Kidney glomerular epithelial cell (primary cell): Measurements from ENCODE around the gene NCKAP5.
A peak's percentile ranks its signal among the peaks of the same experiment; 100 is the strongest.

Source experiments
- DNase-seq: peaks from one replicate; lab custom pipeline; 2025; lab: John Stamatoyannopoulos, UW

Gene NCKAP5

DNA sequence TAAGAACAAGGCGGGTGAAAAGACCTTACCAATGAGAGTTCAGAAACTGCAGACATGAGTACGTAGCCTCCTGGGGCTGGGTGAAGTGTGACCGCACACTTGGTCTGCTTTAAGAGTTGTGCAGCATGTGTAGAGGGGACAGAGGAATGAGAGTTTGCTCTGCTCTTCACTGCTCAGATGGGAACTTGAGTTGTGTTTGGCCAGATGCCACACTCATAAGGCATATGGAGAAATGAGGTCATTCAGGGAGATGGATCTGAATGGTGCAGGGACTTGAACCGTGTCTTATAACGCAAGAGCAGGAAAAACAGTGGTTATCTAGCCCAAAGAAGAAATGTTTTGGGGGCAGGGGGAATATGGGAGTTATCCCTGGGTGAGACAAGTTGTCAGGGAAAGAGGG is 624.4 kb downstream of the NCKAP5 start:
- peak; percentile 77 for DNase-seq

DNA sequence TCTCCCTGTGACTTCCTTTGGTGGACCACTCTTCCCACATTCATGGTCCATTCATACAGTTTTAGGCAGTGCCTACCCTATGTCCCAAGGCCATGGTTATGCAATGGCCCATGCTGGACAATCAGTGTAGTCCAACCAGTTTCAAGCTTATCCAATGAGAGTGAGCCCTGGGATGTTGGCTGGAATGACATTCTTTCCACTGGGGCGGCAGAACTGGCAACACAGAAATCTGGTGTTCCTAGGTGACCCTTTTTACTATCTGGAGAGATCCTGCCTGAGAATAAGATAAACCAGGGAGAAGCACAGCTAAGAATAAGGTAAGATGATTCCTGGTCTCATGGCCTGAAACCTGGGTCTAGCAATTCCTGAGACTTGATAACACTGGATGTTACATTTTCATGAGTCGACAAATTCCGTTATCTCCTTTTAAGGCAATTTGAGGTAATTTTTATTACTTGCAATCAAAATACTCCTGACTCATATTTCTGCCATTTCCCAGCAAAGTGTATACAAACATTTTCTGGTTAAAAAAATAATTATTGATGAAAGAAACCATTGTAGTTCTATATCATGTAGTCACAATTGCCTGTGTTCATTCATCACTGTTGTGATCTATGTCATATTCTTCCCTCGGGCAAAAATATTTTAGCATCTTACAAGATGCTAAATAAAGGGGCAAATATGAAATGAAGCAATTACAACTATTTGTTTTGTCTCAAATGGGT is 626.8 kb downstream of the NCKAP5 start:
- DNase-seq, result no peak

DNA sequence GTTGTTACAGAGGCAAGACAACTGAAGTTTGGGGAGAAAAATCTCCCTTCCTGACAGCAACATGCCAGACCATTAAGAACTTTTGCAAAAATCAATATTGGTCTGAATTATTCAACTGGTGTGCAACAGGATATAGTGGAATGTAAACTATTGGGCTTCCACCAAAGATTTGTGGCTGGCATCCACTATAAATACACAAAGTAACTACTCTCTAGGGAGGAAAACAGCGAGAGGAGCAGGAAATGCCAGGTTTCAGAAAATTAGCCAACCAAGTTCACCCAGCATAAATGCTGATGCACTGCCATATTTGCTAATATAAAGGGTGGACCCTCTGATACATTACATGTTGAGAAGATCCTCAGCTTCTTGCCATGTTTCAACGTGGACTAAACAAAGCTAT is 630.6 kb downstream of the NCKAP5 start:
- DNase-seq, result no peak

DNA sequence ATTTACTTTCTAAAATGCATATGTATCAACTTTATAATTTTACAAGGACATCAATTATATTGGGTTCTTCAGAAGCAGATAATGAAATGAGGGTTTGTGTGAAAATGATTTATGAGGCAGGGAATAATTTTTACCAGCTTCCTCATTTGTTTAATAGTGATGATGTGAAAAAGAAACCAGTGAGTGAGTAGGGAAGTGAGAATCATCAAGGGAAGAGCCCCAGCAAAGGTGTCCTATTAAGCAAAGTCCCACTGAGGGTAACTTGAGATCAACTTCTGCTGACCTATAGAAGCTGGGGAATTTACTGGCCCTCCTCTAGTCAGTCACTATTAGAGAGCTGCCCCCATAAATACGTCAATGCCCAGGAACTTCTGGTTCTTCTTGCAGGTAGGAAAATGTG is 631.5 kb downstream of the NCKAP5 start:
- no peak for DNase-seq

DNA sequence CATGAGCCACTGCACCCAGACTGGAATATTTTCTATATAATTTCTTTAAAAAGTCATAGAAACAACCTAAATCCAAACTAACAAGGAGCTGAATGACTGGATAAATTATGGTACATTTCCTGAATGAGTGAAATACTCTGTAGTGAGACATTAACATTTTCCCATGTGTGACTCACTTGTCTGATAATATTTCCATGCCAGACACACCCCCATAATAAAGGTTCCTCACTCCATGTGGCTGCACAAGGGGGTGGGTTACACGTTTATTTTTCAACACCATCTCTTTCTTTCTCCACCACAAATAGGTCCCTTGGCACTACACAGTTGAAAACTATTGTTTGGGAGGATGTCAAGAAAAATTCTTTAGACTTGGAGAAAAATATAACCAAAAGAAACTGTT is 632.0 kb downstream of the NCKAP5 start:
- peak; percentile 7 for DNase-seq

DNA sequence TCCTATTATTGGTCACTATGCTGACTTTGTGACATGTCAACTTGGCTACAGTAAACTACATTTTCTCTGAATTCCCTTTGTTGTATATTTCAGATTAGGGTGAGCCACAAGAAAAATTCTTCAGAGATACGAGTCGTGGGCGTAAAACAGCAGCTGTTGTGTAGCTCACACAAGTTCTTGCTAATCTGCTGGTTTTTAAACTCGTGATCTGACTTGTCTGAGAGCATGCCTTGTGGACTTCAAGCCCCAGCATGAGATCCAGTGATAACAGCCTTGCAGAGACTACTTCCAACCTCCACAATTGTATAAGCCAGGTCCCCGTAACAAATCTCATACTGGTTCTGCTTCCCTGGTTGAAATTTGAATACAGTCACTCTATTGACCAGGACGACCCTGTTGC is 638.5 kb downstream of the NCKAP5 start:
- DNase-seq, result no peak

DNA sequence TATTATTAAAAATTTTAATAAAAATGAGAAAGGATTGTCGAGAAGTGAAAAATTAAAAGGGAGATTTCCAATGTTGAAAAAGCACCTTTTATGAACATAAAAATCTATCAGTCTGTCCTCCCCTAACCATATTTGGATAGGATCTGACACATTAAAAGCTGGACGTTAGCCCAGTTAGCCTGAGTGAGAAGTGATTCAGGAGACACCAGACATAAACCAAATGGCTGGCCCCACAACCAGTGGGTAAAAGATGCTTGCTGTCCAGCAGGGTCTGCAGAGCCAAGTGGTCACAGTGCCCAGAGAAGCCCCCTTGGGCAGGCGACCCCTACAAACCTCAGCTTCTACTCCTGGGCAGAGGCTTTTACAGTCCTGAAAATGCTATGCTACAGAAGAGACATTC is 644.5 kb downstream of the NCKAP5 start:
- no peak for DNase-seq

DNA sequence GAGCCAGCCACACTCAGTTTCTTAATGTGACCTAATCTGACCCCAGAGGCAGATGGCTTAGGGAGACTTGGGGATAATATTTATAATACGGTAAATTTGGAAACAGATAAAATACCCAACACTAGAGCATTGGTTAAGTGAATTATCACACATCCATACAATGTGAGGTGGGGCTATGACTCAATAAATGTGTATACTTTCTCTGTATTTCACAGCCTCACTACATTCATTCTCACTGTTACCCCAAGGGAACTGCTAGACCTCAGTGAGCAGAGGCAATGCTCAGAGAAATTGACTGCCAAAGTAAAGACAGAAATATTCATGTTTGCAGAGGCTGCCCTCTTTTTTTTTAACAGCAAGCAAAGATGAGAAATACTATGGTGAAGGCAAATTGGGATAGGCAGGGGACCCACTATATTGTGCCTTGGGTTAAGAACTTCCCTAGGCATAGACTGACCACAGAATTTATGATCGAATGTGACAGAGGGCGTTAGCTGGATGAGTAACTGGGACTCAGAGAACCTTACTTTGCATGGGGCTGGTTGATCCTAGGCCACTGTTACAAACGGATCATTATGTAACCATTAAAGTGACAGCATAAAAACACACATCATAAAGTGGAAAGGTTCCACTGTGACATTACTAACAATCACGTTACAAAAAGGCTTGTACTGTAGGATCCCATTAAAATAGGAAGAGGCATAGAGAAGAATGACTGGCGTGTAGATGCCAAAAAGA is 652.3 kb downstream of the NCKAP5 start:
- no peak for DNase-seq

DNA sequence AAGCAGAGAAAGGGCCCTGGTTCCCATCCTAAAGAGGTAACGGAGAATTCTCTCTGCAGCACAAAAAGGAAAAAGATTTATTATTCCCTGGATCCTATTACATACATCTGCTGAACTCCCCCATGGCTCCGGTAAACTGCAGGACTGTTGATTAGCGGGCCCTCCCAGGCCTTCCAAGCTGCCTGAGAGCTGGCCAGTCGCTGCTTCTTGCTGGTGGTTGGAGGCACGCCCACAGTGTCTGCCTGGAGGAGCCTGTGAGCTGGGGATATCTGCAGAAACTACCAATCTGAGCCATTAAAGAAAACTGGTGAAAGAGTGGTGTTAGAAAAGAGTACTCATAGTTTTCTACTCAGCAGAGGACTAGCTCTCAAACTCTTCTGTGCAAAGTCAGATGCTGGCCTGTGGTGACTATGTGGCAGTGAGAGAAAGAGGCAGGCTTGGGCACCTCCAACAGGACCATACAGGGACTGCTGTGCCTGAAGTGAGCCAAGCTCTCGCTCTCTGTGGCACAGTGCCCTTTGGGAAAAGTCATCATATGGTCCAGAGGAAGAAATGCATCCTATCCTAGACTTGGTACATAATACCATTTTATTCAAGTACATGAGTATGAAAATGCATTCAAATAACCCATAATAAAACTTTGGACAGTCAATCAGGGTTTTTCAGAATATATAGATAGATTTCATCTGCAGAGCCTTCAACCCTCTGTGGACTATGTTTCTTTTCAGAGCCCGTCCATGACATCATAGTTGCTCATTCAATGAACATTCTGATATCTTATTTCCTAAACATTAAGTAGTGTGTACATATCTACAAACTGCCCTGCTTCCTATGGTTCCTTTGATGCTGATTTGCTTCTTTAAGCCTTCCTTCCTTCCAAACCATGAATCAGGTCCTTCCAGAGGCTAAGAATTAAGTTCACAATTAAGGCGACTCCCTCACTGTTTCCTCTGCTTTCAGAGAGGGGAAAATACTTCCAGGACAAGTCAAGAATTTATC is 656.2 kb downstream of the NCKAP5 start:
- DNase-seq, result no peak

DNA sequence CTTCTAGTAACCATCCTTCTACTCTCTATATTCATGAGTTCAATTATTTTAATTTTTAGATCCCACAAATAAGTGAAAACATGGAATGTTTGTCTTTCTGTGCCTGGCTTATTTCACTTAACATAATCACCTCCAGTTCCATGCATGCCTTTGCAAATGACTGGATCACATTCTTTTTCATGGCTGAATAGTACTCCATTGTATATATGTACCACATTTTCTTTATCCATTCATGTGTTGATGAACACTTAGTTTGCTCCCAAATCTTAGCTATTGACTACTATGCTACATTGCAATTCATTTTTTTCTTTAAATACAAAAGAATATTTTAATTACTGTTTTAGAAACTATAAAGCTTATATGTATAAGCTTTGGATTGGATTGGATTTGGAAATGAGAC is 657.8 kb downstream of the NCKAP5 start:
- no peak for DNase-seq

DNA sequence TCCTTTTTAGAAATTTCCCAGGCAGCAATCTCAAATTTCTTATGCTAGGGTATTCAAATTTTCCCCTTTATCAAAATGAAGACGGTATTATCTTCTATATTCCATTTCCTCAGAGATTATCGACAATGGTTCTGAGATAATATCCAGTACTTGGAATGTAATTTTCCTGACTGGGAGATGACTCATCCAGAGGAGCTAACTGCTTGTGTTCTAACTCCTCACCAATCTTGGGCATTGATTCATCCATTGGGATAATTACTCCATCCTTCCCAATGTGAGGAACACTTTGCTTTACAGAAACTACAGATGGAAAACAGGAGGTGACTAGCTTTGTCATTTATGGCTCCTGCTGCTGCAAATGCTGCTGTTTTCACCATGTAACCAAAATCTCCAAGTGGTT is 658.8 kb downstream of the NCKAP5 start:
- DNase-seq, result no peak

DNA sequence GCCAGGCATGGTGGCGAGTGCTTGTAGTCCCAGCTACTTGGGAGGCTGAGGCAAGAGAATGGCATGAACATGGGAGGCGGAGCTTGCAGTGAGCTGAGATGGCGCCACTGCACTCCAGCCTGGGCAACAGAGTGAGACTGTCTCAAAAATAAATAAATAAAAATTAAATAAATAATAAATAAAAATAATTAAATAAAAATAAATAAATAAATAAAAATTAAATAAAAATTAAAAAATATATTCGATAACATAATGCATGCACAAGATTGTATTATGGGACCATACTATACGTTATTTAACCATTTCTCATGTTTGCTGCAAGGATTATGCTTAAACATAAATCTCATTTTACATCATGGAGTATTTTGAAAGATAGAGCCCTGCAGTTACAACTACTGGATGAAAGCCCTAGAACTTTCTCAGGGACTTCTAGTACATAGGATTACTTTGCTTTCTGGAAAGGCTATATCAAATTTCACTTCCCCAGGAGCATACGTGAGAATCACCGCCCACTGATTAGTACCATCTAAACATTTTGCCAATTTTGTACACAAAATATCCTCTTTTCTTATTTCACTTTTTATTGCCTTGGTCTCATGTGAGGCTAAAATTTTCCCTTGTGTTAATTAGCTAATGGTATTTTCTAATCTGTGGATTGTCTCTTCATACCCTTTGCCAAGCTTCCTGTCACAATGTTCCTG is 664.0 kb downstream of the NCKAP5 start:
- DNase-seq, result no peak

DNA sequence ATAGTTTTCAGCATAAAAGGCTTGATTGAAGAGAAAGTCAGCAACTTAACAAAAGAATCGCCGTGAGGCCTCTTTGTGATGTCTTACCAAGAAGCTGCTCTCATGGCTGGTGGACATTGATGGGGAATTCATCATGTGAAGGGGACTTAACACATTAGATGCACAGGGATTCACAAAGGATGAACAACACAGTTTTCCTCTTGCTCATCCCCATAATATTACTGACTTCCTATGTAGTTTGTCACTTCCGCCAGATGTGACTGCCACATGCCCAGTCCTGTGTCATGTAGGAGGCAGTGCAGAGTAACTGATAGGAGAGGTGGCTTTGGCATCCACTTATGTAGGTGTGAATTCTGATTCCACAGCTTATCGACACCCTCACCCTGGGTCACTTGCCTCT is 665.6 kb downstream of the NCKAP5 start:
- no peak for DNase-seq

DNA sequence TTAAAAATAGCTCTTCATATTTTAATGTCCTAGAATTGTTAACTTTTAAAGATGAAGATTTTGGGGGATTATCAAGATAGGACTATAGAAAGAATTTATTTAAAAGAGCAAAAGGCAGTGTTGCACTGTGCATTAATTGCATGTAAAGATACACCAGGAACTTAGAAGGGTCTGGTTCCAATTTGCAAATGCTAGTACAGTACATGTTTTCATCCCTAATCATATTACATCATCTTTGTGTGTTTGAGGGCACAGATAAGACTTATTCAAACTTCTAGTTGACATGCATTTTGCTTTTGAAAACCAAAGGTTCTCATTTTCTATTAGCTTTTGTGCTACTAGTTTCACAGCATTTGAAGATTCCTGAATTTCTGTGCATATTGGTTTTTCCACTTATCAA is 666.6 kb downstream of the NCKAP5 start:
- no peak for DNase-seq

DNA sequence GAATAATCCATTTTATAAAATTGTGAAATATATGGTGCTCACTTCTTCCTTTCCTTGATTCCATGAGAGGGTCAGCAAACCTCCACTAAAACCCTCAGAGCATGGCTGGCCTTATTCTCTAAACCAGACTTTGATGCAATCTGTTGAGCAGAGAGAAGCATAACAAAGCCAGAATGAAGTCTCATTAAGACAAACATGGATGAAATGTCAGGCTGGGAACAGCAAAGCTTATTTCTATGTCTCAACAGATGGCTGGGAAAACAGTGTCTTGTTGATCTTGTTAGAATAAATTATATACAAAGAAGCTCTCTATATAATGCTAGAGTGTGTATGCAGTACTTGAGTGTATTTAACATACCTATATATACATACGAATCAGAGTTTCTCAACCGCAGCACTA is 671.2 kb downstream of the NCKAP5 start:
- DNase-seq, result no peak

DNA sequence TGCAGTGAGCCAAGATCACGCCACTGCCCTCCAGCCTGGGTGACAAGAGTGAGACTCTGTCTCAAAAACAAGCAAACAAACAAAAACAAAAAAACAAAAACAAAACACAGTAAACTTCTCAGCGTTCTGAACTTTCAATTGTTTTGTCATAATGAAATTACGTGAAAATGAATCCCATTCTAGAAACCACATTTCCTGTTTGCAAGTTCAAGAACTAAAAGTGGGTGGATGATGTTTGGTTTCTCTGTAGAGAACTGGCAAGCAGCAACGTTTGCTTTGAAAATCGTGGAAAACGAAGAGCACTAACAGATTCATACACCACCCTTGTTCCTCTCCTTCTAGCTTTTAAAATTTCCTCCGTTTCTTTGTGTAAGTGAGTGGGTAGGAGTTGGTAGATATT is 672.2 kb downstream of the NCKAP5 start:
- DNase-seq, result no peak

DNA sequence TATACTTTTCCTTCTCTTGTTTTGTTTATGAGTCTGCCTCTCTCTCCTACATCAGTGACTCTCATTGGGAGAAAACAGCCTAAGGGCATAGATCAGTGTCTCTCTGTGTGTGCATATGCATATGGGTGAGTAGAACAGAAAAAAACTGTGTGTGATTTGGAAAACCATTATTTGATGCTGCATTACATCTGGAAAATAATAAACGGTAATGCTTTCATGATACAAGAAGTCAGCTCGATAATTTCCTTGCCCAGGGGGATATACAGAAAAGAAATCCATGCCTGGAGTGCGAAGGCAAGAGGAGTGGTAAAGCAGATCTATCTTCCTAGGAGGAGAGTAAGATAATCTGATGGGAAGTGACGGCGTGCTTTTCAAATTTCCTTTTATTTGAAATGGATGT is 676.8 kb downstream of the NCKAP5 start:
- no peak for DNase-seq

DNA sequence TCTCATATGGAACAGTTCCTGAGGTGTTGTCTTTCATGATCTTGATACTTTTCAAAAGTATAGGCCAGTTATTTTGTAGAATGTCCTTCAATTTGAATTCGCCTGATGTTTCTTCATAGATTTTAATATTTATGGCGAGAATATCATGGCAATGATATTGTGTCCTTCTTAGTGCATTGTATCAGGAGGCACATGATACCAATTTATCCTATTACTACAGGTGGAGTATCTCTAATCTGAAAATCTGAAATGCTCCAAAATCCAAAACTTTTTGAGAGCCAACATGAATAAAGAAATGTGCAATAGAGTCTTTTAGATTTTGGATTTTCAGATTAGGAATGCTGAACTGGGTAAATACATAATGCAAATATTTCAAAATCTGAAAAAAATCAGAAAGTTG is 681.7 kb downstream of the NCKAP5 start:
- DNase-seq, result no peak

DNA sequence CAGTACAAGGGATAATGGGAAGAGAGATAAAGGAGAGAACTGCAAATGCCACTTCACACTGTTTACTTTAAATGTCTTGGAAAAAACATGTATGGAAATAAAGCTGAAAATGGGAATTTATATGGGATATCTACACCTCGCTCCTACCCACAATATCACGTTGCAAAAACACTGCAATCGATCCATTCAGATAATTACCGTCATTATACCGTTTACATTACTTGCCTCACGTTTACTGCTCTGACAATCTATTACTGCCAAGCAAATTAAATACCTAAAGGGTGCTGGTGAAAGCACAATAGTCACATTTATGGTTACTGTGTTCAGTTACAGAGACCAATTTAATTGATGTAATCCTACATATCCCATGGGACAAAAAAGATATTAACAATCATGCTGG is 683.6 kb downstream of the NCKAP5 start:
- DNase-seq, result no peak

DNA sequence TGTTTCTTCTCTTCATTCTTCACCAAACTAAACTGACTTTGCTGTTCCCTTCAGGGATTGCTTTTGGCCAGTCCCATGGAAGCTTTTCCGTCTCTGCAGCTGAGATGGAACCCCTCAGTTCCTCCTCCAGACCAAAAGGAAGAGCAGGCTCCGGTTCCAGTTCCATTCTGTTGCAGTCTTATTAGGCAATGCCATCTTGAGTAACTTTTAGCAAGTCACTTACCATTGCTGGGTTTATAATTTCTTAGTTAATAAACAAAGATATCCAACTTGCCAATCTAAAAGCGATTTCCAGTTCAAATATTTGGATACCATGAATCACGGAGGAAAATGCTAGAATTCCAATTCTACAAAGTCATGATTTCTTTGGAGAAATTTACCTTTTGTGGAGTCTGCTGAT is 684.0 kb downstream of the NCKAP5 start:
- DNase-seq, result no peak

DNA sequence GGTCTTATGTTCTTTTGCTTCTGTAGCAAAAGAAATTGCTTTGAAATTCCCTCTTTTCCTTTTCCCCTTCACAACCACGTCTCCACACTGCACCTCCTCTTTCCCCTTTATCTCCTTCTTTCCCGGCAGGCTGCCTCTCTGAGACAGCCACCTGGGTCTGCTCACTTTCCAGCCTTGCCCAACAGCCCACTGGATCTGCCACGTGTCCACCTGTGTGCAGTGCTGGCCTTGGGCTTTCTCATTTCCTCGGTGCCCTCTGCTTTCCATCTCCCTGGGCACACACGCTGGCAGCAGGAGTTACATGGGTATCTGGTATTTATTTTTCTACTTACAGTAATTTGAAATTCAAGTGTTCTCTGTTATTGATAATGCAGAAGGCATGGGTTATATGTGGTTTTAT is 684.8 kb downstream of the NCKAP5 start:
- DNase-seq, result no peak

DNA sequence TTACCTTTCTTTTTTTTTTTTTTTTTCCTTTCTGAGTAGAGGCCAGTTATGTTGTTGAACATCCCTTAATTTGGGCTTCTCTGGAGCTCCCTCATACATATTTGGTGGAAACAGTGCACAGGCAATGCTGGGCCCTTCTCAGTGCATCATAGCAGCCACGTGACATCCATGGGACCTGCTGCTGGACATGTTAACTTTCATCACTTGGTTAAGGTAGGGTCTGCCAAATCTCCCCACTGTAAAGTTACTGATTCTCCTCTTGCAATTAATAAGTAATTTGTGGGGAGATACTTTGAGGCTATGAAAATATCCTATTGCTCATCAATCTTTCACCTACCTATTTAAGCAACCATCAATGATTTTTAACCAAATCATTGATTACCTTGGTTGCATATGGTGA is 686.7 kb downstream of the NCKAP5 start:
- DNase-seq, result no peak
